ENCODE measurements around the gene SLC23A3.

SLC23A3 gene, protein sequence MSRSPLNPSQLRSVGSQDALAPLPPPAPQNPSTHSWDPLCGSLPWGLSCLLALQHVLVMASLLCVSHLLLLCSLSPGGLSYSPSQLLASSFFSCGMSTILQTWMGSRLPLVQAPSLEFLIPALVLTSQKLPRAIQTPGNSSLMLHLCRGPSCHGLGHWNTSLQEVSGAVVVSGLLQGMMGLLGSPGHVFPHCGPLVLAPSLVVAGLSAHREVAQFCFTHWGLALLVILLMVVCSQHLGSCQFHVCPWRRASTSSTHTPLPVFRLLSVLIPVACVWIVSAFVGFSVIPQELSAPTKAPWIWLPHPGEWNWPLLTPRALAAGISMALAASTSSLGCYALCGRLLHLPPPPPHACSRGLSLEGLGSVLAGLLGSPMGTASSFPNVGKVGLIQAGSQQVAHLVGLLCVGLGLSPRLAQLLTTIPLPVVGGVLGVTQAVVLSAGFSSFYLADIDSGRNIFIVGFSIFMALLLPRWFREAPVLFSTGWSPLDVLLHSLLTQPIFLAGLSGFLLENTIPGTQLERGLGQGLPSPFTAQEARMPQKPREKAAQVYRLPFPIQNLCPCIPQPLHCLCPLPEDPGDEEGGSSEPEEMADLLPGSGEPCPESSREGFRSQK

DNA sequence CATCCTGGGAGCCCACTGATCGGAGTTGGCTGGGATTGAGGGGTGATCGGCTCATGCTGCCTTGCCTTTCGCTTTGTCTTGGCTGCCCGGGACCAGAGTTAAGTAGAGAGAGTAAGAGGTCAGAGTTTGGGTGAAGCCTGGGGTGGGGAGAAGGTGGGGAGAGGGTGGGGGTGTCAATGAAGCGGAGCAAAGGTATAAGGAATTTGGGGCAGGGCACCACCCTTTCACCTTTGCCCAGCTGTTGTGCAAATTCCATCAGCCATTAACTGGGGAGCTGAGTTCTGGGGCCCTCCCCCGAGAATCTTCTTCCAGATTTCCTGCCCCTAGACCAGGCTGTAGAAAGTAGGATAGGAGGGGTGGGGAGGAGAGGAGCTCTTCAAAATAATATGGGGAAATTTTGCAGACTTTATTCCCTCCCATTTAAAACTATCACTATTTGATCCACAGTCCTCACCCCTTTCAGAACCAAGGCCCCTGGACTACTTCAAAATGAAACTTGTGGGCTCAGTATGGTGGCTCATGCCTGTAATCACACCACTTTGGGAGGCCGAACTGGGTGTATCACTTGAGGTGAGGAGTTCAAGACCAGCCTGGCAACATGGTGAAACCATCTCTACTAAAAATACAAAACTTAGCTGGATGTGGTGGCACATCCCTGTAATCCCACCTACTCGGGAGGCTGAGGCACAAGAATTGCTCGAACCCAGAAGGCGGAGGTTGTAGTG lies at the start of gene SLC23A3:
Gene SLC23A3, minus strand, starts transcription at position 100 of the 725 bp plus-strand sequence. Its CDS starts 45 bp downstream, at position 55.
- in situ Hi-C loops (cut with HindIII; ENCODE audit: low sequenced_read_pairs), result no loop called here

DNA sequence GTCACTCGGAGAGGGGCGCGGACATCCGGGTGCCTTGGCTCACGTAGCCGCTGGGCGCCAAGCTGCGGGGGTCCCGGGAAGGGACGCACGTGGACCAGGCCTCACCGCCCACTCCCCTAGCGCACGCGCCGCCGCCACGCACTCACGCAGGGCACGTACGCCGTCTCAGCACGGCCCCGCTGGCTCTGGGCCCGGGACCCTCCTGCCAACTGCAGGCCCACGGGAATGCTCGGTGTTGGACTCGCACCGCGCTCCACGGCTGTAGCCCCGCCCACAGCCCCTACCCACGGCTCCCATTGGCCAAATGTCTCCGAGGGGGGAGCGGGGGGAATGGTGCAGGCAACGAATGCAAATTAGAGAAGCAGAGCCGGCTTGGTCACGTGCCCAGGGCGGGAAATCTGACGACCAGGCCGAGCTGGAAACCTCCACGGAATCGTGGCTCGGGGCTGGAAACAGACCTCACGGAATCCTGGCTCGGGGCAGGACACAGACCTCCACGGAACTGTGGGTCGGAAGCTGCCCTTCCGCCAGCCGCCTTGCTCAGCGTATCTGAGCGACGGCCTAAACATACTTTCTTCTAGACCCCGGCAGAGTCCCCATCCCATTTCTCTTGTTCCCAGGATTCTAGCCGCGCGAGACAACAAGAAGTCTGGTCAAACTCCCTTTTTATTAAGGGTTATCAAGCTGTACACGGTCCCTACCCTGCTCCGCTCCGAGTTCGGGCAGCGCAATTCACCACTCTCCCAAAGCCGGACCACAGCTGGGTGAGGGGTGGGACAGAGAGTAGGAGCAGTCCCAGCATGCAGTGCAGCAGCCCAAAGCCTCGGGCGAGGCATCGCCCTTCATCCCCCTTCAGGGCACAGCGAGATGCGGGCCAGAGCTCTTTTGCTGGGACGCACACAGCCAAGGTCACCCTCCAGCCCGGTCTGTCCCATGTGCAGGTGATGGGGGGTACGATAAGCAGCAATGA lies 49.2 kb upstream of the SLC23A3 start, which contains the start of gene ABCB6:
Gene ABCB6, minus strand, starts transcription at position 227 of the 970 bp plus-strand sequence. CDS start 285 bp downstream, outside the sequence.
- in situ Hi-C loops (cut with HindIII; ENCODE audit: low sequenced_read_pairs), result no loop called here

DNA sequence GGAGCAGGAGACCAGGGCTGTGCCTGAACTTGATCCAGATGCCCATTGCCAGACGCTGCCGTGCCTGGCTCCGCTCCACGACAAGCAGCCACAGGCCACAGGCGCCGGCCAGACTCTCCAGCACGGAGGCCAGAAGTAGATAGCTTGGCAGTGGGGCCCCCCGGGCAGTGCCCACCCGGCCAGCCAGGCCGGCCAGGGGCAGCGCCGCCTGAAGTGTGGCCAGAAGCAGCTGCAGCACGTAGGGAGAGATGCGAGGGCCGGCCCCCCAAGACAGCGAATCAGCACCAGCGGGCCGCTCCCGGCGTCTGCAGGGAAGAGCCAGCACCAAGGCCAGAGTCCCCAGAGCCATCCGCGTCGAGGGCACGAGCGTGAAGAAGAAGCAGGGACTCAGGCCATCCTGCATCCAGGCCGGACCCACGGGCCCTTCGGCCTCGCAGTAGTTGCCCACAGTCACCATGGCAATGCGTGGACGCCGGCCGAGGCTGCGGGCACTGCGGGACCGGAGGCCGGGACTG lies 48.4 kb upstream of the SLC23A3 start:
- in situ Hi-C loops (cut with HindIII; ENCODE audit: low sequenced_read_pairs), result no loop called here

DNA sequence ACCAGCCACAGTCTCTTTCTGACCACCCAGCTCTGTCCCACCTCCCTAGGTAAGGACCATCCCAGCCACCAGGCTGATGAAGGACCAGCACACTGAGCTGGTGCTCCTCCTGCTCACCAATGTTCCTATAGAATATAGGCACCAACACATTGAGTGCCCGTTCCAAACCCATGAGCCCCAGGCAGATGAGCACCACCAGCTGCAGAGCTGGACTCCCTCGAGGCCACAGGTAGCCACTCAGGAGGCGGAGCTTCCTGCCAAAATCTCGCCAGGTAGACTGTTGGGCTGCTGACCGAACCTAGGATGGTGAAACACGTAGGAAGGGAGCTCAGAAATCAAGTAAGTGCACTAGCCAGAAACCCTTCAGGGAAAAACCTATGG lies 46.7 kb upstream of the SLC23A3 start:
- in situ Hi-C loops (cut with HindIII; ENCODE audit: low sequenced_read_pairs), result no loop called here

DNA sequence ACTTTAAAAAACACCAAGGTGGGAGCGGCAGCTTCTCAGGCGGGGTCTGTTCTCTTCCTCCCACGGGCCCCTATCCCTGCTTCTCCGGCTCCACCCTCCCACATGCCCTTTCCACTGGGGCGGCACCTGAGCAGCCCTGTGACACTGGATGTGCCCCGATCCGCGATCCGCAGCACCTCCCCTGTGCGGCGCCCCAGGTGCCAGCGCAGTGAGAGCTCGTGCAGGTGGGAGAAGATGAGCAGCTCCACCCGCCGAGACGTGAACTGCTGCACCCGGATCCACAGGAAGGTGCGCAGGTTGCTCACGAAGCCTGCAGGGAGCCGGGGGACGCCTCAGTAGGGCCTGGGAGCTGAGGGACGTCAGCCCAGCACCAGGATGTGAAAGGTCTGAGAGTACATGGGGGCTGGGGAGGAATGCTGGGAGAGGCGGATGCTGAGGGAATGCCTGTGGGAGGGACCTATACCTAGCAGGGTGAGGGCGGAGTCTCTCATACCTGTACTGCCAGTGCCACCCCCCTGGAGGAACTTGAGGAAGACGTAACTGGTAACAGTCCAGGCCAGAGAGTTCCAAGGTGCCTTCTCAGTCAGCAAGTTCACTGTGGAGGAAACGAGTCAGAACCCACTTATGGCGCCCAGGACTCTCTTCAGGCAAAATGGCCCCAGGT lies 46.2 kb upstream of the SLC23A3 start:
- in situ Hi-C loops (cut with HindIII; ENCODE audit: low sequenced_read_pairs), result no loop called here

DNA sequence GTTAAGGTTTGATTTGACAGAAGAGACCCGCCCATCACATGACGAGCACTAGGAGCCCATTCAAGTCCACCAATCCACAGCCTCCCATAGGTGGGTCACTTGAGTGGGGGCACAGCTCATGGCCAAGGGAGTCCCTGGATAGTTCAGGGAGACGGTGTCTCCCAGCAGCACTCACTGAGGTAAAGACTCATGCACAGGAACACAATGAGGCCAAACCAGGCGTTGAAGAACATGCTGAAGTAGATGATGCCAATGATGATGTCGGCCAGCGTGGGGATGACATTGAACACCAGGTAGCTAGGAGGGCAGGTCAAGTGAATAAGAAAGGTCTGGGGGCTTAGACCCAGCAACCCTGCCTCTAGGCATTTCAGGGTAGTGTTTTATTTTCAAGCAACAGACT lies 45.0 kb upstream of the SLC23A3 start:
- in situ Hi-C loops (cut with HindIII; ENCODE audit: low sequenced_read_pairs), result no loop called here

DNA sequence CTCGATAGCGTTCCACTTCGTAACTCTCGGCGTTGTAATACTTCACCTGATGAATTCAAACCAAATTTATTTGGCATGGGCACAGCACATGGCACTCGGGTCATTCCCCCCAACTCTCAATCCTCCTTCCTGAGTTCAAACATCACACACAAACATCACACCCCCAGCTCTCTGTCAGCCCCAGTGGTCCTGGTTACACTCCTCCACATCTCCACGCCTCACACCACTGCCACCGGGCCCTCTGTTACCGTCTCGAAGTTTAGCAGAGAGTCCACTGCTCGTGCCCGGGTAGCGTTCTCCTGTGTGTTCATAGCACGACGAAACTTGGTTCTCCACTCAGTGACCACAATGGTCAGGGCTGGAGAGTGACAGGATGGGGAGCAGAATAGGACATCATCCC lies 44.3 kb upstream of the SLC23A3 start:
- in situ Hi-C loops (cut with HindIII; ENCODE audit: low sequenced_read_pairs), result no loop called here

DNA sequence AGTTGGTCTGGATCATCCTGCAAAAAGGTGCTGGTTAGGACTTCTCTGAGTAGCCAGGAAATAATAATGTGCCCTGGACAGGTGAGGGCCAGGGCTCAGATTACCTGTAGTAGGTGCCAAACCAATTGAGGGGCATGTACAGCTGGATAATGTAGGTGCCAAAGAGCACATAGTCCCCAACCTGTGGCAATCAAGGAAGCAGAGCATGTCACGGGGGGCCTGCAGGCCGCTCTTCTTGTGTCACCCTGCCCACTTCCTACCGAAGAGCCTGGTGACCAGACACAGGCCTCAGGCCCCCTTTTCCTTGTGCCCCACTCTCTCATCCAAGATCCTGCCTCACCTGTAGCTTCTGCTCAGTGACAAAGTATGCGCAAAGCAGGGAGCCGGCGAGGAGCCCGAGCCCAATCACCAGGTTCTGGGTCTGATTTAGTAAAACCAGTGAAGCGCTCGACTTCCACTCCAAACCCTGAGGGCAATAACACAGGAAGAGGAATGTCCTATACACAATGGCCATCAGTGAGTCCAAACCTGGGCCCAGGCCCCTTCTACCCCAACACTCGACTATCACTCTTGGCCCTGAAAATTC lies 43.8 kb upstream of the SLC23A3 start:
- in situ Hi-C loops (cut with HindIII; ENCODE audit: low sequenced_read_pairs), result no loop called here

DNA sequence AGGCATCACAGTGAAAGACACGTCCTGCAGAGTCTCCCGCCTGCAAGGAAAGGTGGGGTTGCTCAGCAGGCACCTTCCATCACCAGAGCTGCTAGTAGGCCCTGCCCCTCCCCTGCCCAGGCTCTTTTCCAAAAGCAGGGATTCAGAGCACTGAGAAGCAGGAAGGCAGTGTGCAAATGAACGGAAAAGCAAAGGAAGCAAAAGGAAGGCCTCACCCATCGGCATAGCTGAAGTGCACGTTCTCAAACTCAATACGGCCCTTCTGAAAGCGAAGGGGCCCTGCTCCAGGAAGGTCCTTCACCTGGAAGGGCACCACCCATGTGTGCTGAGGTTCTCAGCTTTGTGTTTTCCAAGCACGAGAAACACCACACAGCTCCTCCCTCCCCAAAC lies 43.2 kb upstream of the SLC23A3 start:
- in situ Hi-C loops (cut with HindIII; ENCODE audit: low sequenced_read_pairs), result no loop called here

DNA sequence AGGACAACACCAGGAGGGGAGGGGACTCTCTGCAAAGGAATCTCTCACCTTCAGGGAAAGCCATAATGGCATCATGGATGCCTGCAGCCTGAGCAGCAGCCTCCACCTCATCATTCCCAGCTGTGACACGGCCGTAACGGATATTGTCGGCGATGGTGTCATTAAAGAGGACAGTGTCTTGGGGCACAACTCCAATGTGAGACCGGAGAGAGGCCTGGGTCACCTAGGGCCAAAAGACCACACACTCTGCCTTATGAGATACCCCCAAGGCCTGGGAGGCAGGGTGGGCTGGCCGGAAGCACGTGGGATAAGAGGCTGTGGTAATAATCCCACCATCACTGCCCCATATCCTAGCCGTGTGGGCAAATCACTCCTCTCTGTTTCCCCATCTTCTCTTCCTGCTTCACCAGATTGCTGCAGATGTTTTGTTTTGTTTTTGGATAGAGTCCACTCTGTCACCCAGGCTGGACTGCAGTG lies 41.1 kb upstream of the SLC23A3 start:
- in situ Hi-C loops (cut with HindIII; ENCODE audit: low sequenced_read_pairs), result no loop called here

DNA sequence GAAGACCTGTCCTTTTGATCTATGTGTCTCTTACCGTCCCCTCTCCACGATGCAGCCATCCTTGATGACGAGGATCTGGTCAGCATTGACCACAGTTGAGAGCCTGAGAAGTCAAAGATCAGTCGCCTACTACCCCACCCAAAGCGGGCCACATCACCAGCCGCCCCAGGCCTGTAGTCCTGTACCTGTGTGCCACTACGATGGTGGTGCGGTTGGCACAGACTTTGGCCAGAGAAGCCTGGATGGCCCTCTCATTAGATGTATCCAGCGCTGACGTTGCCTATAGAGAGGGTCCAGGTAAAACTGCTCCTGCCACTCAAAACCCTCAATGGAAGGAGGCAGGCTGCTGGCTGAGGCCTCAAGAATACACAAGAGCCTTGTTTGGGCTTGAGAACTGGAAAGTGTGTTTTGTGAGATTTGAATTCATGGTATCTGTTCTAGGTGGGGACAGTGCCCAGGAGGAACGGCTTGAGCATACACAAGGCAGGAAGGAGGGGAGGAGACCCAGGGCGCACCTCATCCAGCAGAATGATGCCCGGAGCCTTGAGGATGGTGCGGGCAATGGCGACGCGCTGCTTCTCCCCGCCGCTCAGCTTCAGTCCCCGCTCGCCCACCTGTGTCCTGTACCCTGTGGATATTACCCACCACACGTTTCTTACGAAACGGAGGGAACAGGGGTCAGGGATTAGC lies 40.5 kb upstream of the SLC23A3 start:
- in situ Hi-C loops (cut with HindIII; ENCODE audit: low sequenced_read_pairs), result no loop called here

DNA sequence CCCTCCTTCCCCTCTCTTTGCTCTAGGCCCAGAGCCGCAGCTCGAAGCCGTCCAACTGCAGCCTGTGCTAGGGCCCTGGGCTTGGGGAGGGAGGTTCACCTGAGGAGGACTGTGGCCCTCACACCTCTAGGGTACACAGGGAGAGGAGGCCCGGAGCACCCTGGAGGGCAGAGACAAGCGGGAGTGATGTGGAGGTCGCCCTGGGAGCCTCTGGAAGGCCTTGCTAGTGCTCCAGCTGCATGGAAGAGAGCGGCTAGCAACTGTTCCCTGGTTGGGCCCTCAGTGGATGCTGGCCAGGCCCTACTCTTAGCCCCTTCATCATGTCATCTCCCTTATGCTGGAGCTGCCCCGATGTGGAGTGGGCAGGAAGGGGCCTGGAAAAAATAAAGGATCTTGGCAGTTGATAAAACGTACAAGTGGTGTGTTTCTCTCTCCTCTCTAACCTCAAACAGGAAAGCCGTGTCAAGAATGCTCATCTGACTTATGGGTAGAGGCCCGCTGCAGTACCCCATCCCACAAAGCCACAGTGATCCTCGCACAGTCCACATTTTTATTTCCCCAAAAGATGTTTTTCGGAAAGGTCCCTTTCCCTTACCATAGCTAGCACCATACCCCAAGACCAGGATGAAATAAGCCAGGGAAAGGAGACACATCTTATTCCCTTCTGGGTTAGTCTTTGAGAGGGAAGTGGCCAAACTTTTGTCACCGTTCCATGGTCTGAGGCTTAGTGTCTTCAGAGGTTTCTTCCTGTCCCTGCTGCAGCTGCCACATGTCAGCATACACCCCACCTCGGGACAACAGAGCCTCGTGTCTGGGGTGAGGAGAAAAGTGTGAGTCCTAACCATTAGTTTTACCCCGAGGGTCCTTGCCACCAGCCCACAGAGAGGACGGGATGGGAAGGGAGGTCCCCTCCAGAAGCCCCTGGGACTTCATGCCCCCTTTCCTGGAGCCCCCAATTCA lies 39.7 kb upstream of the SLC23A3 start:
- in situ Hi-C loops (cut with HindIII; ENCODE audit: low sequenced_read_pairs), result no loop called here

DNA sequence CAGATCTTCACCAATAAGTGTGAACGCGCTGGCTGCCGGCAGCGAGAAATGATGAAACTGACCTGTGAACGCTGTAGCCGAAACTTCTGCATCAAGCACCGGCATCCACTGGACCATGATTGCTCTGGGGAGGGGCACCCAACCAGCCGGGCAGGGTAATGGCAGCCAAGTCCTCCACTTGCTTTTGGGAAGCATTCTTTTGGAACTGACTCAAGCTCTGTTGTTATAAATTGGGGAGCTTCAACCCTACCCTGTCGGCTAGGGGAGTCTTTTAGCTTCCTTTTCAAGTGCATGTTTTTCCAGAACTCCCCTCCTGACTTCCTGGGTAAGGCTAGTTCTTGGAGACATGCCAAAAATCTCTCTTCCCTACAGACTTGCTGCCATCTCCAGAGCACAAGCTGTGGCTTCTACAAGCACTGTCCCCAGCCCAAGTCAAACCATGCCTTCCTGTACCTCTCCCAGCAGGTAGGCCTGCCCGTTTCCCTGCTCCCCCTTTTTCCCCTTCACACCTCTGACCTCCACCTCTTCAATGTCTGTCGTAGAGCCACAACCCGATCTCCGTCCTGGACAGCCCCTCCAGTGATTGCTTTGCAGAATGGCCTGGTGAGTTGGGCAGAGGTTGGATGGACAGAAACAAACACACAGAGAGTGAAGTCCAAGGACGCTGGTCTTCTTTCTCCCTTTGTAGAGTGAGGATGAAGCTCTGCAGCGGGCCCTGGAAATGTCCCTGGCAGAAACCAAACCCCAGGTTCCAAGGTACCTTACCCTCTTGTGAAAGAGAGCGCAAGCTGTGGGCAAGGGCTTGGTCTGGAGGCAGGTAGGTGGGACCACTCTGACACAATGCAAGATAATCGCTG lies 38.3 kb upstream of the SLC23A3 start:
- in situ Hi-C loops (cut with HindIII; ENCODE audit: low sequenced_read_pairs), result no loop called here

DNA sequence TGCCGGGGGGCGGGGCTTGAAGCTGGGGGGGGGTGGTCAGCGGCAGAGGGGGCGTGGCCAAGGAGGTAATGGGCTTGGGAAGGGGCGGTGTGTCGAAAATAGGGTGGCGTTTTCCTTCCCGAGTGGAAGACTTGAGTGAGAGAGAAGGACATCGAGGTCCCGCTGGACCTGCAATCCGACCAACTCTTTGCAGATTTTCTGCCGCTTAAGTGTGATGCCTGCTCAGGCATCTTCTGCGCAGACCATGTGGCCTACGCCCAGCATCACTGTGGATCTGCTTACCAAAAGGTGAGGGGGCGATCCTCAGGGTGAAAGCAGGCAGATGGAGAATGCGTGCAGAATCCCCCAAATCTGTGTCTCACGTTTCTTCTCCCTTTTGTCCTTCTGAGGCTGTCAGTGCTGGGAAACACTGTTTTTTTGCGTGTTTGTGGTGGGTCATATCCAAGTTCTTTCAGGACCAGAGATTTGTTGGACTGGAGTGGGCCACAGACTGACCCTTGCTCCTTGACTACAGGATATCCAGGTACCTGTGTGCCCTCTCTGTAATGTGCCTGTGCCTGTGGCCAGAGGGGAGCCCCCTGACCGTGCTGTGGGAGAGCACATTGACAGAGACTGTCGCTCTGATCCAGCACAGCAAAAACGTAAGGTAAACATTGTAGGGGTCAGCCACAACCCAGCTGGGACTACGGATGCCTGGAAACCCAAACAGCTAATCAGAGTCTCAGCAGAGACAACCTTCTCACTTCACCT lies 37.5 kb upstream of the SLC23A3 start:
- in situ Hi-C loops (cut with HindIII; ENCODE audit: low sequenced_read_pairs), result no loop called here

DNA sequence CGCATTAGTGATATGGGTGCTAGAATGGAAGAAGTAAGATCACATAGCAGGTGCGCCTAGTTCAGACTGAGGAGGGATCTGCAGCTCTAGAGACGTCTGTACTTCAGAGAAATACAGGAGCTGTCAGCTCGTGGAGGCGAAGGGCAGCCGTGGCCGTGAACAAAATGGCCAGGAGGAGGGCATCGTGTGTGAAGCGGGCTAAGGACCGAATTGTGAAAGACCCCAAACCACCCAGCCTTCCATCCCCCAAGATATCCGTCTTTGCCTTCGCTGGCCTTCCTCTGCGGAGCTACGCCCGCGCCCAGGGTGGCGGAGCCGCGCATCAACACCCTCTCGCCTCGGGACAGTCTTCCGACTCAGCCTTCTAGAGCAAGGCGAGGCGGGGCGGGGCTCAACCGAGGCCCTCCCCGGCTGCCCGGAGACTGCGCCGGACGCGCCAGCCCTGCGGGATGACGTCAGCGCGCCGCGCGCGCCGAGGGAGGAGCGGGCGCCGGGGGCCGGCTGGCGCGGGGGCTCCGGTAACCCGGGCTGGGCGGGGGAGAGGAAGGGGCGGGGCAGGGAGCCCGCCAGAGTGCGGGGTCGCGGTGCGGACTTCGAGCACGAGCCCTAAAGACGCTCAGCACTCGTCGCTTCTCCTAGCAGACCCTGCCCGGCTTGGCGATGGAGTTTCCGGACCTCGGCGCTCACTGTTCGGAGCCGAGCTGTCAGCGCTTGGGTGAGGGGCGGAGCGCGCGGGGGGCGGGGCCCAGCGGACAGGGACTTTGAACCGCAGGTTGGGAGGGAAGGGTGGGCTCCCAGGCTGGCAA lies 36.7 kb upstream of the SLC23A3 start, which contains the start of gene ZFAND2B:
Gene ZFAND2B, plus strand, starts transcription at position 455 of the 806 bp plus-strand sequence. Its CDS starts 206 bp downstream, at position 661.
- in situ Hi-C loops (cut with HindIII; ENCODE audit: low sequenced_read_pairs), result no loop called here

All from endothelial cell of hepatic sinusoid (primary cell).